CD4-positive, alpha-beta T cell treated with Interleukin-4 for 1 hour (primary cell): ENCODE measurements around the gene AICDA.
"Not testable (repeated sequence)": the region's sequence is repeated elsewhere in the genome, so short reads cannot be mapped to it uniquely, and the experiment has no call there.

Experiments used
- DNase-seq, 2 donors: peaks; one replicate each; pipeline ENCODE4 v3.0.0-alpha.2; 2020 to 2022

Gene AICDA

DNA sequence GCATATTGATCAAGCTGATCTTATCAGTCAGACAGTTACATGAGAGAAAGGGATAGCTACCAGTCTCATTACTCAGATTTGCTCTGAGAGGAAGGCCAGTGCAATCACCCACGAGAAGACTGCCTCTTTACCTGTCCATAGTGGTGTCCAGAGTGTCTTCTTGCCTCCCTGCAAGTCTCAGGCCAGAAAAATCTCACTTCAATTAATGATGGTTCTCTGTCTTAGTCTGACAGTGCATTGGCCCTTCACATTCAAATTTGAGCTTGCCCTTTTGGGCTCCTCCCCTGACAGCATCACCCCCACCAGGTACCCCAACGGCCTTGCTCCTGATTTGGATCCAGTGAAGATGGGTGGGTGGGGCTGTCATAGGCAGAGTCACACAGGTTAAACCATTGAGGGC is at the start of gene AICDA:
TSS of gene AICDA (minus strand) at position 231 of the 400 bp plus-strand sequence. CDS start at position 139, 92 bp downstream.
- DNase-seq, result no peak

DNA sequence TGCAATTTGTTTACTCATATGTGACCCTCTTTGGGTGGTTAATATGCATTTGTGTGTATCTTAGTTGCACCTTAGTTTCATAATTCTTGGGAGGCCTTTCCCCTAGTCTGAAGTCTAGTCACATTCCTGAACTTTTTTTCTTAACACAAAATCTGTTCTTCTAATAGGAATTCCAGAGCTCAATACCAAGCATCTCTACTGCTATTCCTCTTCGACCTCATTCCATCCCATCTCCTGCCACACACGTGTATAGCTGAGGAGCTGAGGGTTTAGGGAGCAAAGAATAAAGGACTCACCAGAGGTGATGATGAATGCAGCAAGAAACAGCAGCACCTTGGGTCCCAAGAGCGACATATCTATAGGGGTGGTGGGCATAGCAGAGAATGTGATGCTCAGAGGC is 49.1 kb upstream of the AICDA start:
- DNase-seq, result no peak

DNA sequence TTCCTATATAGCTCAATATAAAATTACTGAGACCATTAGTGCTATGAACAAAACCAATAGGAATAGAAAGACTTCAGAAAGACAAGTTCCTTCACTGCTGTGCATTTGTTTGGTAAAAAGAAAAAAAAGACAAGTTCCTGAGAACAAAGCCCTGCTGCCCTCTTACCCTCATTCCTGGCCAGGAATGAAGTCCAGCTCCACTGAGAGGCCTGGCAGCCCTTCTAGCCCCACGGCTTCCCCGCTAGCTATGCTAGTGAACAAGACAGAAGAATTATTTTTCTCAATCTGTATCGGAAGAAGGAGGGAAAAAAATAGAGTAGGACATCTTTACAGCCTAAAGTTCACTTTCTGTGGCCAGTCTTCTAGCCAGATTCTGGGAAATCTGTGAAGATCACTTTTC is 48.4 kb upstream of the AICDA start:
- DNase-seq, result no peak

DNA sequence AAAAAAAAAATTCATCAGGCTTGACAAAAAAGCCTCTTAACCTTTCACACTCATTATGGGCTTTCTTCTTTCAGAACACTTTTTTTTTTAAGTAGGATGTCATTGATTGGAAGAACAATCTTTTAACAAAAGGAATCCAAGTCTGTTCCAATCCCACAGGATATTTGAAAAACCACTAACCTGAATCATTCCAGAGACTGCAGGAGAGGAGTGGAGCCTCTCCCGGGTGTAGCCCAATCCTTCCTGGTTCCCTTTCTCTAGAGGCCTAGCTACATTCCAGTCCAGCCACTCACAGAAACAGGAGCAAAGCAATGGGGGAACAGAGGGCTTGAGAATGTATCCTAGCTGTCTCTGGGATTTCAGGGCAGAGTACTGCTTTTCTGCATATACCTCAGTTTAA is 45.7 kb upstream of the AICDA start:
- no peak for DNase-seq

GRCh38 chr12:8655421-8655820 is 42.8 kb upstream of the AICDA start:
- no peak for DNase-seq

DNA sequence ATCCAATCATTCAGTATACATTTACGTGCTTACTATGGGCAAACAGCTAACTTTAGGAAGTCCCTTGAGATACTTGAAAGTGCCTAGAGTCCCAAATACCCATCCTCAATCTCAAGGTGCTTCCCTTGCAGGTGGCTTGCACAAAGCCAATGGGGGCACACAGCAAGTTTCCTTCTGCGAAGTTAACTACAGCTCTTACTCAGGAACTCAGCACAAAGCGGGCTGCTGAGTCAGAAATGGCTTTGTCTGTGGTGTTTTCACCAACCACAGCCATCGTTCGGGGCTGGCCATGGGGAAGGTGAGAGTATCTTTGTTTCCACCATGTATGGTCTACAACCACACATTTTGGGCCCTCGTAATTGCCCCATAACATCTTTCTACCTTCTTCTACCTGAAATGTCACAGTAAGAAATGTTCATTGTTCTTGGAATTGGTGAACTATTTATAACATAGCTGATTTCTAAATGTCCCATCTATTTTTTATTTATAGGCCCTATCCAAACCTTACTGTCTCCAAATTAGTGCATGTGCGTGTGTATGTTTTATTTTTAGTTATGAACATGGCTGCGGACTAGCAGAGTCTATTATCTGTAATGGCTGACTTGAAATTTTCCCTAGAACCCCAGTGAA is 36.0 kb upstream of the AICDA start:
- DNase-seq, result peak in 1 of 2 donors; percentile 13

DNA sequence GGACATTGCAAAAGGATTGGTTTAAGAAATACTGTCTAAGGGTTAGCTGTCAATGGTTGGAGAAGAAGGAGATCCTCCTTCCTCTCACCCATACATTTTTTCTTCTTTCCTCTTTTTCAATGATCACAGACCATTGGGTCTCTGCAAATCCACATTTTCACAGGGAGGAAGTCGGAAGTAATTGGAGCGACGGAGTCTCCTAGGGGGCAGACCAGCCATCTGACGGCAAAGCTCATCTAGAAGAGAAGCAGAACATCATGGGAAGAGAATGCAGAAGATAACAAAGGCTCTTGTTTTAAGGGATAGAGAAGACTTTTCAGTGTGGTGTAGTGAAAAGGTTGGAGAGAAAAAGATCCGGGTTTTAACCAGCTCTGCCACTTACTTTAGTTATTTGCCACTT is 35.3 kb upstream of the AICDA start:
- DNase-seq, result no peak

- peak; percentile 43 to 67 for DNase-seq
Measured at GRCh38 chr12:8644345-8645248, 31.9 kb upstream of the AICDA start.

- no peak for DNase-seq
Measured at GRCh38 chr12:8642775-8643174, 30.1 kb upstream of the AICDA start.

- DNase-seq, result no peak
Measured at GRCh38 chr12:8639936-8640335, 27.3 kb upstream of the AICDA start.

DNA sequence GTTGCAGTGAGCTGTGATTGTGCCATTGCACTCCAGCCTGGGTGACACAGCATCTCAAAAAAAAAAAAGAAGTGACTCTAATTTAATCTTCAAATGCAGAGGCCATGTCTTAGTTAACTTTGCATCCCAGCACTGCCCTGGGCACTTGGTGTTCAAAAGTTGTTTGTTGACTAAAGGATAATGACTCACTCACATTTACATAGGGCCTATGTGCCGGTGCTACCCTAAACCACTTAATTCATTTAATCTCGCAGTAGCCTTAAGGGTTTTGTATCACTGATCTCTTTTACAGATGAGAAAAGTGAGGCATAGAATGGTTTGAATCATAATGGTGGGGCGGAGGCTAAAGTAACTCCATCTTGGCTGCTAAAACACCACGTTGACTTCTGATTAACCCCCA is 26.3 kb upstream of the AICDA start:
- no peak for DNase-seq

DNA sequence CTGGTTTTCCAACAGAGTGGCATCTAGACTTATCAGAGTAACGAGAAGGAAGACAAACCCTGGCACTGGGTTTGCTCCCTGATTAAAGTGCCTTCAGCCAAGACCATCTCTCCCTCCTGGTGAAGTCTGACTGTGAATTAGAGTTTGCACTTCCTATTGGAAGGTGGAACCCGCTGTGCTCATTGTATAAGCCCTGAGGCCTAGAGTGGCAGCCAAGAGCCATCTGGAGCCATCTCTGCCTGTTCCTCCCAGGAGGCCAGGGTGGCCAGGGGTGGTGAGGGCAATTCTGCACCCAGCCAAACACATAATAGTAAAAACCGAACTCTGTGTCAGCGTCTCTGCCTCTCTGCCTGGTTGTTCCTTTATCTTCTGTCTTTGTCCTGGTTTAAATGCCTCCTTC is 25.0 kb upstream of the AICDA start:
- DNase-seq, result no peak

DNA sequence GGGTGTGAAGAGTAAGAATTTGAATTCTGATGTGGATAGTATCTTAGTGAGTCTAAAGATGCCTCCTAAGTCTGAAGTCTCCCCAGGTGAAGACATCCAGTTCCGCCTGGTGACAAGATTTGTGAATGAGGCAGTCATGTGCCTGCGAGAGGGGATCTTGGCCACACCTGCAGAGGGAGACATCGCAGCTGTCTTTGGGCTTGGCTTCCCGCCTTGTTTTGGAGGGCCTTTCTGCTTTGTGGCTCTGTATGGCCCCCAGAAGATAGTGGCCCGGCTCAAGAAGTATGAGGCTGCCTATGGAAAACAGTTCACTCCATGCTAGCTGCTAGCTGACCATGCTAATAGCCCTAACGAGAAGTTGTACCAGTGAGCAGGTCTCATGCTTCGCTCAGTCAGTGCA is 24.6 kb upstream of the AICDA start:
- no peak for DNase-seq

DNA sequence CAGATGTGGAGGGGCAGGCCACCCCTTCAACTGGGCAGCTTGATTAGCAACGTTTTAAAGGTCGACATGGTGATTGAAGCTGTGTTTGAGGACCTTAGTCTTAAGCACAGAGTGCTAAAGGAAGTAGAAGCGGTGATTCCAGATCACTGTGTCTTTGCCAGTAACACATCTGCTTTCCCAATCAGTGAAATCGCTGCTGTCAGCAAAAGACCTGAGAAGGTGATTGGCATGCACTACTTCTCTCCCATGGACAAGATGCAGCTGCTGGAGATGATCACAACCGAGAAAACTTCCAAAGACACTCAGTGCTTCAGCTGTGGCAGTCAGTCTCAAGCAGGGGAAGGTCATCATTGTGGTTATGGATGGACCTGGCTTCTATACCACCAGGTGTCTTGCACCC is 23.9 kb upstream of the AICDA start:
- no peak for DNase-seq

GRCh38 chr12:8636007-8636346 is 23.3 kb upstream of the AICDA start:
- DNase-seq, result not testable (repeated sequence)

- not testable (repeated sequence) for DNase-seq
Measured at GRCh38 chr12:8635342-8636006, 22.8 kb upstream of the AICDA start.

DNA sequence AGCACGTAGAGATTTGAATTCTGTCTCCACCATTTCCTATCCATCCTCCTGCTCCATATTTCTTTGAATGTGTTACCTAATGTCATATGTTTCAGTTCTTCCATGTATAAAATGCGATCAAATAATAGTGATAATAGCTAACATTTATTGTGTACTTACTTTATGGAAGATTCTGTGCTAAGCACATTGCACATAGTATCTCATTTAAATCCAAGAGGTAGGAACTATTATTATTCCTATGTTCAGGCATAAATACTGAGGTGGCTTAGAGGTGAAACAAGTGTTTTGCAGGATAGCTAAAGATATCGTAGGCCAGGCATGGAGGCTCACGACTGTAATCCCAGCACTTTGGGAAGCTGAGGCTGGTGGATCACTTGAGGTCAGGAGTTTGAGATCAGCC is 17.5 kb upstream of the AICDA start:
- no peak for DNase-seq

DNA sequence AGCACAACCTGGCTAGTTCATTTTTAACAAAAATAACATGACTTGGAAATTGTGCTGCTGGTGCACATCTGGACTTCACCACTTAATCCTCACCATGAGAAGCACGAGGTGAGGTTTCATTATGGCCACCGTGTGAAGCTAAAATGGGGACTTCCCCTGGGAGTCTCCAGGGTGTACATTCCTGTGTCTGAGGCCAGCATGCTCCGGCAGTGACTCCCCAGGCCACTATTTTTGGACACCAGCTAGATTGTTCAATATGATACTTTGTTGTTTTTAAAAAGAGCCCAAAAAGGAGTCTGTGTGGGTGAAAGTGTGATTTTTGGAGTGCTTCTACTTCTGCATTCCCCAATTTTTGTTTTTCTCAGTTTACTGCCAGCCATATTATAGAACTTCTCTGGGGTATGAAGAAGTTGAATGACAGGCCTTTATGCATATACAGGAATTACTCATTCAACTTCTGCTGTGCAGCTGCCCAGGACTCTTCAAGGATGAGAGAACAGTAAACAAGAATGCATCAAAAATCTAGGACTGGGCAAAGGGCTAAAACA is 16.9 kb upstream of the AICDA start:
- DNase-seq, result no peak

GRCh38 chr12:8628731-8629130 is 16.1 kb upstream of the AICDA start:
- DNase-seq, result no peak

DNA sequence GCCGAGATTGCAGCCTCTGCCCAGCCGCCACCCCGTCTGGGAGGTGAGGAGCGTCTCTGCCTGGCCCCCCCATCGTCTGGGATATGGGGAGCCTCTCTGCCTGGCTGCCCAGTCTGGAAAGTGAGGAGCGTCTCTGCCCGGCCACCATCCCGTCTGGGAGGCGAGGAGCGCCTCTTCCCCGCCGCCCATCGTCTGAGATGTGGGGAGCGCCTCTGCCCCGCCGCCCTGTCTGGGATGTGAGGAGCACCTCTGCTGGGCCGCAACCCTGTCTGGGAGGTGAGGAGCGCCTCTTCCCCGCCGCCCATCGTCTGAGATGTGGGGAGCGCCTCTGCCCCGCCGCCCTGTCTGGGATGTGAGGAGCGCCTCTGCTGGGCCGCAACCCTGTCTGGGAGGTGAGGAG is 12.1 kb upstream of the AICDA start:
- DNase-seq, result not testable (repeated sequence)

DNA sequence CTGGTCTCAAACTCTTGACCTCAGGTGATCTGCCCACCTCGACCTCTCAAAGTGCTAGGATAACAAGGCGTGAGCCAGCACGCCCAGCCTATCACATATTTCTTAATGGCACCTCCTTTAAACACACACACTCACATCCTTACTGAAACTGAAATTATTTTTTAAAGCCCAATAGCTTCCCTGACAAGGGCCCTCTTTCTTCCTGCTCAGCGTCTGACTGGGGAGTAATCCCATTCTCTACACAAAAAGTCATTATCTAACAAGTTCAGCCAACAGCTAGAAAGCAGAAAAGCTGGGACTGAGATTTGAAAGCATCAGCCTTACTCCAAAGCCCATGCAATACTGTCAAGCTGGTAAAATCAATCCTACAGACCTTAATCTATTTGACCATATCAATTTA is 10.0 kb upstream of the AICDA start:
- DNase-seq, result no peak

DNA sequence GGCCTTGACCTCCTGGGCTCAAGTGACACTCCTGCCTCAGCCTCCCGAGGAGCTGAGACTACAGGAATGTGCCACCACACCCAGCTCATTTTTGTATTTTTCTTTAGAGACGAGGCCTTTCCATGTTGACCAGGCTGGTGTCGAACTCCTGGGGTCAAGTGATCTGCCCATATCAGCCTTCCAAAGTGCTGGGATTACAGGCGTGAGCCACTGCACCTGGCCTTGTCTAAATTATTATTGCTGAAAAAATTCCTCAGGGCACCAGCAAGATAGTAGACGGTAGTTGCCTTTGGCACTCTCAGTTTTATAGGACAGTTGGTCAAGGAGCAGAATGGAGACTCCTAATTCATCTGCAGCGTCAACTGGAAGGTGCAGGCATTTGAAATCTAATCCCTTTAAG is 2.5 kb upstream of the AICDA start:
- DNase-seq, result no peak

GRCh38 chr12:8613881-8614280 is 1.2 kb upstream of the AICDA start:
- DNase-seq, result not testable (repeated sequence)
